HG03139 (cell line): ENCODE data around the gene RASGRF2.

Source experiments
- ATAC-seq: cut with Tn5 transposase; IDR thresholded peaks from one replicate; pipeline ENCODE4 v1.9.1; 2021; ENCODE audit not compliant: unreplicated experiment

RASGRF2 gene

GRCh38 chr5:81166430-81166829 is 206.3 kb downstream of the RASGRF2 start:
- no peak for ATAC-seq

GRCh38 chr5:81167078-81167477 is 206.9 kb downstream of the RASGRF2 start:
- no peak for ATAC-seq

GRCh38 chr5:81167544-81167943 is 207.4 kb downstream of the RASGRF2 start:
- ATAC-seq: no peak

- ATAC-seq: no peak
These were observed 209.8 kb downstream of the RASGRF2 start for GRCh38 chr5:81169924-81170323.

GRCh38 chr5:81171769-81172168 is 211.6 kb downstream of the RASGRF2 start:
- ATAC-seq: no peak

GRCh38 chr5:81172710-81173109 is 212.5 kb downstream of the RASGRF2 start:
- no peak for ATAC-seq

- no peak for ATAC-seq
These were observed 216.9 kb downstream of the RASGRF2 start for GRCh38 chr5:81177061-81177460.

- no peak for ATAC-seq
These were observed 219.8 kb downstream of the RASGRF2 start for GRCh38 chr5:81179959-81180358.

- no peak for ATAC-seq
These were observed 220.8 kb downstream of the RASGRF2 start for GRCh38 chr5:81180780-81181460.

- ATAC-seq: no peak
These were observed 221.6 kb downstream of the RASGRF2 start for GRCh38 chr5:81181576-81182316.

- no peak for ATAC-seq
These were observed 222.5 kb downstream of the RASGRF2 start for GRCh38 chr5:81182396-81183390.

GRCh38 chr5:81183811-81184748 is 223.9 kb downstream of the RASGRF2 start:
- ATAC-seq: no peak

GRCh38 chr5:81184749-81185110 is 224.6 kb downstream of the RASGRF2 start:
- no peak for ATAC-seq

GRCh38 chr5:81187885-81188284 is 227.7 kb downstream of the RASGRF2 start:
- no peak for ATAC-seq

- ATAC-seq: no peak
These were observed 228.8 kb downstream of the RASGRF2 start for GRCh38 chr5:81188962-81189361.

GRCh38 chr5:81189875-81190498 is 229.8 kb downstream of the RASGRF2 start:
- no peak for ATAC-seq

GRCh38 chr5:81191726-81192372 is 231.7 kb downstream of the RASGRF2 start:
- ATAC-seq: no peak

- ATAC-seq: no peak
These were observed 232.2 kb downstream of the RASGRF2 start for GRCh38 chr5:81192373-81192750.

- peak; percentile 98 for ATAC-seq
These were observed 234.6 kb downstream of the RASGRF2 start for GRCh38 chr5:81194633-81195334.
